Tibial nerve (tissue), 4 donors: ENCODE data around the gene ADAM15. TPM values are rescaled to one million over a fixed set of nuclear protein-coding genes. Genes with fewer than 3 reads are reported as not detected.
A peak's percentile ranks its signal among the peaks of the same experiment; 100 is the strongest.

Experiments used
- DNase-seq, 2 donors: peaks; one replicate each; pipeline ENCODE4 v3.0.0-alpha.2; 2019; ENCODE audit warnings: low spot score in 2 of 2
- H3K27ac ChIP-seq, 4 donors: fragments of 200-600 bp; sonication (generic) in 3 of 4; one replicate each; pipeline ENCODE4 v1.5.1; 2017 to 2019; ENCODE audit warnings: mild to moderate bottlenecking in 1 of 4
- H3K27me3 ChIP-seq, 2 donors: fragments of 200-600 bp; sonication (generic) in 1 of 2; one replicate each; pipeline versions ENCODE4 v1.5.1 to v1.6.0; 2017 to 2019
- H3K36me3 ChIP-seq, 3 donors: fragments of 200-600 bp; sonication (generic); one replicate each; pipeline ENCODE4 v1.5.1; 2018 to 2019
- H3K4me1 ChIP-seq, 4 donors: fragments of 200-600 bp; sonication (generic) in 3 of 4; one replicate each; pipeline ENCODE4 v1.5.1; 2017 to 2019
- H3K4me3 ChIP-seq, 4 donors: fragments of 200-600 bp; sonication (generic) in 3 of 4; one replicate each; pipeline ENCODE4 v1.5.1; 2017 to 2019; ENCODE audit warnings: mild to moderate bottlenecking in 1 of 4, moderate library complexity in 1 of 4
- H3K9me3 ChIP-seq, 4 donors: fragments of 200-600 bp; sonication (generic) in 3 of 4; one replicate each; pipeline ENCODE4 v1.5.1; 2017 to 2019
- CTCF ChIP-seq, 5 experiments: fragments of 200-600 bp in 3 of 5; fragments of 450-650 bp in 2 of 5; sonication (generic) in 3 of 5; IDR thresholded peaks; one replicate each; pipeline ENCODE4 v1.5.1; 2016 to 2019; ENCODE audit warnings: antibody characterized with exemption in 5 of 5, mild to moderate bottlenecking in 3 of 5, moderate library complexity in 2 of 5
- EP300 ChIP-seq, 2 donors: sonication (generic); formaldehyde crosslinking; IDR thresholded peaks; one replicate each; pipeline ENCODE4 v1.6.1; 2017; ENCODE audit warnings: antibody characterized with exemption in 2 of 2, mild to moderate bottlenecking in 1 of 2
- POLR2A ChIP-seq, 2 donors: fragments of 450-650 bp; IDR thresholded peaks; one replicate each; pipeline ENCODE4 v1.6.1; 2017; ENCODE audit warnings: antibody characterized with exemption in 2 of 2, mild to moderate bottlenecking in 2 of 2, moderate library complexity in 2 of 2
- WGBS, 2 donors: methylation state at CpG; one replicate each; pipeline ENCODE4 v1.1.5; 2018; 5-methylcytosine and 5-hydroxymethylcytosine counted together
- total RNA-seq, 4 donors: library from RNA; depleted of rRNA; stranded (reverse); fragments of >200 nt; gene quantifications; one replicate each; pipeline ENCODE4 v1.1.0, GENCODE V29; 2016

Gene ADAM15
- total RNA-seq, 4 donors from 2014 or later, result 111 to 202 (median 168) TPM

GRCh38 chr1:155071701-155072100 lies 20.6 kb downstream of the ADAM15 start:
- Histone ChIP-seq H3K36me3 (peaks cover 0 to 14% (median 0%) of the 10 kb centered on the region in 3 donors), H3K9me3 (no peaks in the 10 kb centered on the region), H3K27ac (peak overlapping the region in 3 of 4 donors; percentile 36 to 81 (median 80)), H3K27me3 (no peaks in the 10 kb centered on the region), H3K4me1 (peaks cover 0 to 24% (median 11%) of the 10 kb centered on the region in 4 donors), H3K4me3 (no peak overlapping the region)
- WGBS, 2 donors, result 63 to 68% methylated on average over 14 of the region's 14 CpGs
- TF ChIP-seq POLR2A (IDR thresholded peaks at IDR 0.05) (no peak), EP300 (IDR thresholded peaks at IDR 0.05) (no peak), CTCF (IDR thresholded peaks at IDR 0.05) (no peak)
- DNase-seq, result no peak

GRCh38 chr1:155072531-155073289 lies 21.6 kb downstream of the ADAM15 start:
- H3K36me3 ChIP-seq, result peaks cover 0 to 8% (median 0%) of the 10 kb centered on the region in 3 donors
- DNase-seq, result no peak
- H3K27me3 ChIP-seq, result no peaks in the 10 kb centered on the region
- H3K27ac ChIP-seq, result no peak overlapping the region
- H3K9me3 ChIP-seq, result no peaks in the 10 kb centered on the region
- H3K4me3 ChIP-seq, result no peak overlapping the region
- TF ChIP-seq EP300 (IDR thresholded peaks at IDR 0.05) (no peak), POLR2A (IDR thresholded peaks at IDR 0.05) (no peak), CTCF (IDR thresholded peaks at IDR 0.05) (no peak)
- H3K4me1 ChIP-seq, result peaks cover 0 to 24% (median 11%) of the 10 kb centered on the region in 4 donors
- 46 to 66% methylated on average over 7 of the region's 7 CpGs for WGBS, 2 donors

- no peak for DNase-seq
- TF ChIP-seq POLR2A (IDR thresholded peaks at IDR 0.05) (no peak), CTCF (IDR thresholded peaks at IDR 0.05) (no peak), EP300 (IDR thresholded peaks at IDR 0.05) (no peak)
- Histone ChIP-seq H3K36me3 (peaks cover 0 to 8% (median 0%) of the 10 kb centered on the region in 3 donors), H3K27ac (no peak overlapping the region), H3K9me3 (no peaks in the 10 kb centered on the region), H3K27me3 (no peaks in the 10 kb centered on the region), H3K4me1 (peaks cover 0 to 27% (median 13%) of the 10 kb centered on the region in 4 donors), H3K4me3 (no peak overlapping the region)
- 89 to 96% methylated on average over 2 to 3 of the region's 3 CpGs for WGBS, 2 donors
Observed at GRCh38 chr1:155073377-155074242, 22.5 kb downstream of the ADAM15 start.

GRCh38 chr1:155075535-155075934 lies 24.4 kb downstream of the ADAM15 start:
- no peak overlapping the region for H3K4me3 ChIP-seq
- peaks cover 0 to 17% of the 10 kb centered on the region in 2 donors for H3K27me3 ChIP-seq
- 43 to 55% methylated on average over 5 of the region's 5 CpGs for WGBS, 2 donors
- no peak for TF ChIP-seq CTCF (IDR thresholded peaks at IDR 0.05)
- TF ChIP-seq EP300 (IDR thresholded peaks at IDR 0.05), result no peak
- no peak for TF ChIP-seq POLR2A (IDR thresholded peaks at IDR 0.05)
- H3K9me3 ChIP-seq, result no peaks in the 10 kb centered on the region
- peaks cover 0 to 34% (median 25%) of the 10 kb centered on the region in 4 donors for H3K4me1 ChIP-seq
- no peak overlapping the region for H3K27ac ChIP-seq
- H3K36me3 ChIP-seq, result no peaks in the 10 kb centered on the region
- no peak for DNase-seq
